Tibial artery (tissue), 4 donors: ENCODE measurements around the gene TCOF1.
"Not testable (repeated sequence)": the region's sequence is repeated elsewhere in the genome, so short reads cannot be mapped to it uniquely, and the experiment has no call there.

Experiments
- DNase-seq, 2 donors: peaks; one replicate each; pipeline ENCODE4 v3.0.0-alpha.2; 2019
- H3K27ac ChIP-seq, 2 donors: fragments of 200-600 bp; sonication (generic) in 1 of 2; 1 replicate in 1 of 2; 2 replicates in 1 of 2; pipeline ENCODE4 v1.5.1; 2018 to 2019; ENCODE audit warnings: mild to moderate bottlenecking in 1 of 2
- H3K27me3 ChIP-seq, 2 donors: fragments of 200-600 bp; sonication (generic) in 1 of 2; one replicate each; pipeline versions ENCODE4 v1.5.1 to v1.6.0; 2016 to 2019
- H3K36me3 ChIP-seq, 3 donors: fragments of 200-600 bp; sonication (generic) in 2 of 3; one replicate each; pipeline ENCODE4 v1.5.1; 2016 to 2019; ENCODE audit warnings: mild to moderate bottlenecking in 2 of 3
- H3K4me1 ChIP-seq, 4 donors: fragments of 200-600 bp; sonication (generic) in 2 of 4; 1 replicate in 3 of 4; 2 replicates in 1 of 4; pipeline ENCODE4 v1.5.1; 2016 to 2019
- H3K4me3 ChIP-seq, 2 donors: fragments of 200-600 bp; sonication (generic) in 1 of 2; 1 replicate in 1 of 2; 2 replicates in 1 of 2; pipeline ENCODE4 v1.5.1; 2018 to 2019; ENCODE audit warnings: mild to moderate bottlenecking in 2 of 2
- H3K9me3 ChIP-seq, 3 donors: fragments of 200-600 bp; sonication (generic) in 1 of 3; one replicate each; pipeline ENCODE4 v1.5.1; 2016 to 2019
- CTCF ChIP-seq, 2 experiments: fragments of 200-600 bp in 1 of 2; fragments of 450-650 bp in 1 of 2; IDR thresholded peaks; one replicate each; pipeline ENCODE4 v1.5.1; 2017 to 2019; ENCODE audit warnings: antibody characterized with exemption in 2 of 2, mild to moderate bottlenecking in 1 of 2, moderate library complexity in 1 of 2
- intact Hi-C: fragments of 100-400 bp; cut with DNase I; formaldehyde crosslinking; loops from one replicate; pipeline ENCODE4 v1.15.0; 2023; ENCODE audit warnings: low total_unique reads

The TCOF1 gene

GRCh38 chr5:150422075-150422474 lies 64.6 kb downstream of the TCOF1 start:
- H3K4me3 ChIP-seq, result no peak overlapping the region
- intact Hi-C loops, result no loop called here
- no peak for TF ChIP-seq CTCF (IDR thresholded peaks at IDR 0.05)
- no peaks in the 10 kb centered on the region for H3K9me3 ChIP-seq
- no peaks in the 10 kb centered on the region for H3K27me3 ChIP-seq
- no peaks in the 10 kb centered on the region for H3K4me1 ChIP-seq
- no peak overlapping the region for H3K27ac ChIP-seq
- H3K36me3 ChIP-seq, result no peaks in the 10 kb centered on the region
- no peak for DNase-seq

- TF ChIP-seq CTCF (IDR thresholded peaks at IDR 0.05), result no peak
- no peaks in the 10 kb centered on the region for H3K9me3 ChIP-seq
- no peak for DNase-seq
- no peak overlapping the region for H3K27ac ChIP-seq
- intact Hi-C loops, result no loop called here
- H3K36me3 ChIP-seq, result no peaks in the 10 kb centered on the region
- H3K4me3 ChIP-seq, result no peak overlapping the region
- no peaks in the 10 kb centered on the region for H3K27me3 ChIP-seq
- H3K4me1 ChIP-seq, result peaks cover 0 to under 1% (median 0%) of the 10 kb centered on the region in 4 donors
Measured at GRCh38 chr5:150422758-150423157, 65.3 kb downstream of the TCOF1 start.

GRCh38 chr5:150426165-150426564 lies 68.7 kb downstream of the TCOF1 start:
- intact Hi-C loops, DNase-seq, H3K27me3 ChIP-seq: not testable (repeated sequence)

GRCh38 chr5:150428106-150428876 lies 70.8 kb downstream of the TCOF1 start:
- no peaks in the 10 kb centered on the region for H3K9me3 ChIP-seq
- no peak overlapping the region for H3K4me3 ChIP-seq
- no peaks in the 10 kb centered on the region for H3K36me3 ChIP-seq
- H3K27ac ChIP-seq, result no peak overlapping the region
- TF ChIP-seq CTCF (IDR thresholded peaks at IDR 0.05), result no peak
- DNase-seq, result no peak
- H3K27me3 ChIP-seq, result no peaks in the 10 kb centered on the region
- peaks cover 0 to 7% (median 0%) of the 10 kb centered on the region in 4 donors for H3K4me1 ChIP-seq
- intact Hi-C loops, result no loop called here

More at GRCh38 chr5:150426165-150426564, 68.7 kb downstream of the TCOF1 start:
- H3K4me1 ChIP-seq, H3K4me3 ChIP-seq, H3K9me3 ChIP-seq, H3K27ac ChIP-seq, H3K36me3 ChIP-seq: not testable (repeated sequence)

GRCh38 chr5:150428978-150429377 lies 71.5 kb downstream of the TCOF1 start:
- intact Hi-C loops, result no loop called here
- no peaks in the 10 kb centered on the region for H3K36me3 ChIP-seq
- H3K27me3 ChIP-seq, result no peaks in the 10 kb centered on the region
- no peak for TF ChIP-seq CTCF (IDR thresholded peaks at IDR 0.05)
- no peaks in the 10 kb centered on the region for H3K9me3 ChIP-seq
- H3K4me3 ChIP-seq, result no peak overlapping the region
- DNase-seq, result no peak
- H3K27ac ChIP-seq, result no peak overlapping the region
- H3K4me1 ChIP-seq, result peaks cover 0 to 7% (median 0%) of the 10 kb centered on the region in 4 donors

- H3K27me3 ChIP-seq, result no peaks in the 10 kb centered on the region
- no peaks in the 10 kb centered on the region for H3K36me3 ChIP-seq
- no peak overlapping the region for H3K27ac ChIP-seq
- TF ChIP-seq CTCF (IDR thresholded peaks at IDR 0.05), result no peak
- no peak for DNase-seq
- H3K9me3 ChIP-seq, result no peaks in the 10 kb centered on the region
- no peak overlapping the region for H3K4me3 ChIP-seq
- intact Hi-C loops, result no loop called here
- peaks cover 0 to 7% (median 0%) of the 10 kb centered on the region in 4 donors for H3K4me1 ChIP-seq
Measured at GRCh38 chr5:150429410-150429873, 71.9 kb downstream of the TCOF1 start.
